ENCODE measurements around the gene RAC3. TPM values are rescaled to one million over a fixed set of nuclear protein-coding genes. Genes with fewer than 3 reads are reported as not detected.

Gene RAC3
- total and polyA plus RNA-seq, 2 experiments from 2014 or later = 9.9 to 73.7 TPM

GRCh38 chr17:82064433-82065192, 33.1 kb downstream of the RAC3 start:
- Histone ChIP-seq H3K4me3 (peak overlapping the region; percentile 75), H3K36me3 (peaks cover 17% of the 10 kb centered on the region), H3K4me1 (ENCODE audit: low read depth) (peaks cover 5% of the 10 kb centered on the region), H3K9me3 (ENCODE audit: low read depth) (no peaks in the 10 kb centered on the region), H3K27ac (no peak overlapping the region), H3K27me3 (no peaks in the 10 kb centered on the region)
- DNase-seq (ENCODE audit: low read depth in 1 of 2, low spot score in 1 of 2) = no peak
- TF ChIP-seq, protein P1, sequence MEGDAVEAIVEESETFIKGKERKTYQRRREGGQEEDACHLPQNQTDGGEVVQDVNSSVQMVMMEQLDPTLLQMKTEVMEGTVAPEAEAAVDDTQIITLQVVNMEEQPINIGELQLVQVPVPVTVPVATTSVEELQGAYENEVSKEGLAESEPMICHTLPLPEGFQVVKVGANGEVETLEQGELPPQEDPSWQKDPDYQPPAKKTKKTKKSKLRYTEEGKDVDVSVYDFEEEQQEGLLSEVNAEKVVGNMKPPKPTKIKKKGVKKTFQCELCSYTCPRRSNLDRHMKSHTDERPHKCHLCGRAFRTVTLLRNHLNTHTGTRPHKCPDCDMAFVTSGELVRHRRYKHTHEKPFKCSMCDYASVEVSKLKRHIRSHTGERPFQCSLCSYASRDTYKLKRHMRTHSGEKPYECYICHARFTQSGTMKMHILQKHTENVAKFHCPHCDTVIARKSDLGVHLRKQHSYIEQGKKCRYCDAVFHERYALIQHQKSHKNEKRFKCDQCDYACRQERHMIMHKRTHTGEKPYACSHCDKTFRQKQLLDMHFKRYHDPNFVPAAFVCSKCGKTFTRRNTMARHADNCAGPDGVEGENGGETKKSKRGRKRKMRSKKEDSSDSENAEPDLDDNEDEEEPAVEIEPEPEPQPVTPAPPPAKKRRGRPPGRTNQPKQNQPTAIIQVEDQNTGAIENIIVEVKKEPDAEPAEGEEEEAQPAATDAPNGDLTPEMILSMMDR (IDR thresholded peaks at IDR 0.05; ENCODE audit: low read depth, low read length) = no peak

- peak overlapping the region; percentile 75 for H3K4me3 ChIP-seq
- no peak overlapping the region for H3K27ac ChIP-seq
- H3K9me3 ChIP-seq (ENCODE audit: low read depth) = no peaks in the 10 kb centered on the region
- peaks cover 5% of the 10 kb centered on the region for H3K4me1 ChIP-seq (ENCODE audit: low read depth)
- no peaks in the 10 kb centered on the region for H3K27me3 ChIP-seq
- peak; percentile 31 to 46 for DNase-seq (ENCODE audit: low read depth in 1 of 2, low spot score in 1 of 2)
- peaks cover 14% of the 10 kb centered on the region for H3K36me3 ChIP-seq
- TF ChIP-seq, protein P1 (IDR thresholded peaks at IDR 0.05; ENCODE audit: low read depth, low read length) = no peak
Measured at GRCh38 chr17:82065193-82065637, 33.7 kb downstream of the RAC3 start.

GRCh38 chr17:82065638-82066303, 34.3 kb downstream of the RAC3 start, which contains the start of gene DUS1L:
Gene DUS1L, minus strand, starts transcription at chr17:82065804. Its CDS starts 745 bp downstream, at chr17:82065059.
- Histone ChIP-seq H3K36me3 (peaks cover 9% of the 10 kb centered on the region), H3K4me1 (ENCODE audit: low read depth) (peaks cover 5% of the 10 kb centered on the region), H3K27ac (peak within 1 kb of the TSS; percentile 67), H3K4me3 (peak within 1 kb of the TSS; percentile 75), H3K9me3 (ENCODE audit: low read depth) (no peaks in the 10 kb centered on the region), H3K27me3 (no peaks in the 10 kb centered on the region)
- peak; percentile 72 to 74 for DNase-seq (ENCODE audit: low read depth in 1 of 2, low spot score in 1 of 2)
- TF ChIP-seq, protein P1 (IDR thresholded peaks at IDR 0.05; ENCODE audit: low read depth, low read length) = no peak

- Histone ChIP-seq H3K4me3 (no peak overlapping the region), H3K27ac (no peak overlapping the region), H3K36me3 (no peaks in the 10 kb centered on the region), H3K9me3 (ENCODE audit: low read depth) (no peaks in the 10 kb centered on the region), H3K4me1 (ENCODE audit: low read depth) (no peaks in the 10 kb centered on the region), H3K27me3 (no peaks in the 10 kb centered on the region)
- TF ChIP-seq, protein P1 (IDR thresholded peaks at IDR 0.05; ENCODE audit: low read depth, low read length) = no peak
- no peak for DNase-seq (ENCODE audit: low read depth in 1 of 2, low spot score in 1 of 2)
Measured at GRCh38 chr17:82070611-82071010, 39.1 kb downstream of the RAC3 start.

DNA sequence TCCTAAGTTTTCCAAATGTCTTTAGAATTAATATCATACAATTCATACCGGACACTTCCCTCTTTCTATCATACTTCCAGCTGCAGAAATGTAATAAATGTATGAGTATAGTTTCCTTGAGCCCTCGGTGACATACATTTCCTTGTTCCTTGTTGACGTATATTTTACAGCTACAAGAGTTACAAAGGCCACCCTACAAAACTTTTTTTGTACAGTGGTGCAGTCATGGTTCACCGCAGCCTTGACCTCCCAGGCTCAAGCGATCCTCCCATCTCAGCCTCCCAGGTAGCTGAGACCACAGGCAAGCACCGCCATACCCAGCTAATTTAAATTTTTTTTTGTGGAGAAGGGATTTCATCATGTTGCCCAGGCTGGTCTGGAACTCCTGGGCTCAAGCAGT, 41.3 kb downstream of the RAC3 start:
- no peak for DNase-seq (ENCODE audit: low read depth in 1 of 2, low spot score in 1 of 2)
- H3K27me3 ChIP-seq = no peaks in the 10 kb centered on the region
- H3K9me3 ChIP-seq (ENCODE audit: low read depth) = no peaks in the 10 kb centered on the region
- H3K4me3 ChIP-seq = no peak overlapping the region
- TF ChIP-seq, protein P1 (IDR thresholded peaks at IDR 0.05; ENCODE audit: low read depth, low read length) = no peak
- peaks cover under 1% of the 10 kb centered on the region for H3K36me3 ChIP-seq
- H3K4me1 ChIP-seq (ENCODE audit: low read depth) = no peaks in the 10 kb centered on the region
- no peak overlapping the region for H3K27ac ChIP-seq
